Ramos (cell line): Measurements from ENCODE around the gene PTPN3.

Experiments
- in situ Hi-C: fragments of 300-500 bp; cut with MboI; formaldehyde crosslinking; loops from one replicate; pipeline ENCODE4 v1.14.3; 2022; ENCODE audit warnings: low sequenced_read_pairs; ENCODE audit not compliant: unreplicated experiment

Gene PTPN3

DNA sequence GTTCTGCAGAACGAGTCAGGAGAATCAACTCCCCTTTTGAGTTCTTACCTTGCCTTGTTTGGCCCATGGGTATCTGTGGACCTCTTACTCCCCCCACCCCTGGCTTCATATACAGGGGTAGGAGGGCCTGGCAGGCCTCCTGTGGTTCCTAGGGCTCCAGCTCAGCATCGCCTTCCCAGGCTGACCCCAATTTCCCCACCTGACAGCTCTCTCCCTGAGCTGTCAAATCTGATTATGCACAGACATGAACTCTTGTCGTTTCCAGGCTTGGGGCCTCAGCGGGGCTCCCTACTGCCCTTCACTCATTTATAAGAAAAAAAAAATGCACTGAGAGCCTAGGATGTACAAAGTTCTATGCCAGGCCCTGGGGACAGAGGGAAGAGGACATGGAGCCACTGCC is 67.9 kb downstream of the PTPN3 start:
- in situ Hi-C loops, result no loop called here

DNA sequence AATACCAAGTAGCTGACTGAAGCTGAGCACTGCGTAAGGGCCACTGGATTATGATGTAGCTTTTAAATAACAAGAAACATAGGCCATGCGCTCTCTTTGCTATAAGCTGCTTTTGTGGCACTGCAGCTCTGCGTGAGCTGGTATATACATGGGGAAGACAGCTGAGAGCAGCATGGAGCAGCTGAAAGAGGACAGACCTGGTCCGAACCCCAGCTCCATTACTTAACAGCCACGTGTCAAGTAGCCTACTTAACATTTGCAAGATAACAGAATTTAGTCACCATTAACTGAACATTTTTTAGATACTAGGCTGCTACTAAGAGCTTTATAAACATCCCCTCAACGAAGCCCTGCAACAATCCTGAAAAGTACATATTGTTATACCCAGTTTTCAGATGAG is 69.3 kb downstream of the PTPN3 start:
- in situ Hi-C loops, result no loop called here

DNA sequence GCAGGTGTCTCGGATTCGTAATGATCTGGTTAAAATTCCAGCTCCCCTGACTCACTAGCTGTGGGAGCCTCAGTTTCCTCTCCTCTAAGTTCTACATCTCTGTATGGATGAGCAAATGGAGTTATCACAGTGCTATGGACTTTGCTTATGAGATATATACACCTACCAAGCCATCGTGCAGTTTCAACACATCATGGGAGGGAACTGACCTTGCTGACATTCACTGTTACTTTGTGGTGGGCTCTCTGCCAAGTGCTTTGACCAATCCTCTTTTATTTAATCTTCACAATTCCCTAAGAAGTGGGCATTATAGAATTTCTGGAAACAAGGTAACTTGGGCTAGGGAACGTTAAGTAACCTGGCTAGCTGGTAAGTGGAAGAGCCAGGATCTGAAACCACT is 70.2 kb downstream of the PTPN3 start:
- in situ Hi-C loops, result no loop called here

DNA sequence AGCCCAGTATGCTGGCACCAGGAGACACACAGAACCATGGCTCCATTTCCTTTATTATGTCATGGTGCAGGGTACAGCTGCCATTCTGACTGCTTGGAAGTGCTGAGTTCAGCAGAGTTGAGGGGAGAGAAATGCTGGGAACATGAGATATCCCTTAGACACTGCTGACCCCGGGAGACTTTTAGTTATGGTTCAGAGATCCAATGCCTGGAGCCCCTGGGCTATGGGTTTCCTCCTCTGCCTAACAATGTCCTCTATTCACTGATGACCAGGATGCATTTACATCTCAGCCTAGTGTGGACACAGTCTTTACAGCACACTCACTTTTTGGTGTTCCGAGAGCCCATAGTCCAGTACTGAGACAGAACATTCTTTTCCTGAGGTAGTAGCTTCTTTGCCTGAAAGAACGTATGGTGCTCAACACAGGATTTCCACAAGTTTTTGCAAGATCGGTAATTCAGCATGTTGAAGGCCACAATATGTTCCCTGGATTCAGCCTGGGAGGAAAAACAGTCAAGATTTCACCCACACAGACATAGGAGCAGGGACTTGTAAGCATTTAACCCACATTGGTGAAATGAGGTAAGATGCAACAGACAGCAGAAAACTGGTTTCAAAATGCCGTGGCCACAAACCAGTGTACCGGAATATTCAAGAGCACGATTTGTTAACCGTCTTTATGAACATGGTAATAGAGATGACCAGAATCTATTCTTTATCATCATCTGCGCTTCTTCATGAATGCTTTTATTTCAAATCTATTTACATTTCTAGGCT is 71.3 kb downstream of the PTPN3 start:
- in situ Hi-C loops, result no loop called here

DNA sequence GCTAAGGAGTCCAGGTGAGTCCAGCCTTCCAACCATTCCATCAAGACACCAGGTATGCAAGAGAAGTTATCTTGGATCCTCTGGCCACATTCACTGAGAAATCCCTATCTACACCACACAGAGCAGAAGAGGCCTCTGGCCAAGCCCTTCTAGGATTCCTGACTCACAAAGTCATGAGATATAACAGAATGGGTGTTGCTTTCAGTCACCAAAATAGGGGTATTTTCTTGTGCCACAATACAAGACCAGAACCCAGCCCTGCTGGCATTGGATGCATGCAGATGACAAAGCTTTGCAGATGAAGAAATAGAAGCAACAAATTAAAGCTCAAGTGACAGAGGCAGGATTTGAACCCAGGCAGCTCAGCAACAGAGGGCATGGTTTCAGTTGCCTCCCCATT is 73.5 kb downstream of the PTPN3 start:
- in situ Hi-C loops, result no loop called here

DNA sequence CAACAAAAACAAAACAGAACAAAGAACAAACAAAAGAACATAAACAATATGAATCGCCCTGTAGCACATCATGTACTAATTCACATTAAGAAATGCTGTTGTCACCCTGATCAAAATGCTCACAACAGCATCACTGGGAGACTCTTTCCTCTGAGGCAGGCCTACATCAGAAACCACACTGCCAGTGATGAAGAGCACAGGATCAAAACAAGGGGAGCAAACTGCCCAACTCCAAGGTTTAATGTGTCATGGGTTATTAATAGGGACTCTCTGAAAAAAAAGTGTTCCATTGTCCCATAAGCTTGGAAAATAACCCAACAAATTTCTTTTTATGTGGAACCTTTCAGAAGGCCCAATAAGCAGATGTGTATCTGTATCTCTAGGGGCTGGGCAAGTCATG is 74.2 kb downstream of the PTPN3 start:
- in situ Hi-C loops, result no loop called here

DNA sequence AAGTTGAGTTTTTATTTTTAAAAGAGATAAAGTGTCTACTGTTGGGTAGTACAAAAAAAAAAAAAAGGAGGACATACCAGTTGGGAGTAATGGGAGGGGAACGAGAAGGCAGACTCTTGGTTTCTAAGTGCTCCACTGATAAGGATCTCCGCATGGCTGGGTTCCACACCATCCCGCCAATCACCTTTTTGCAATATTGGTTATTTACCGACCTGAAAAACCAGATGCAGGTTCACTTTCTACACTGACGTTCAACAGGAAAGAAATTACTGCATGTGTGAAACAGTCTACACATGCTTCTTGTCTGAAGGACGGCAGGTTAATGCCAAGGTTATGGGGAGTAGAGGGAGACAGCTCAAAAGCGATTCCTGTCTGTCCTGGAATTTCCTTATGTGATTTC is 75.5 kb downstream of the PTPN3 start:
- in situ Hi-C loops, result no loop called here

DNA sequence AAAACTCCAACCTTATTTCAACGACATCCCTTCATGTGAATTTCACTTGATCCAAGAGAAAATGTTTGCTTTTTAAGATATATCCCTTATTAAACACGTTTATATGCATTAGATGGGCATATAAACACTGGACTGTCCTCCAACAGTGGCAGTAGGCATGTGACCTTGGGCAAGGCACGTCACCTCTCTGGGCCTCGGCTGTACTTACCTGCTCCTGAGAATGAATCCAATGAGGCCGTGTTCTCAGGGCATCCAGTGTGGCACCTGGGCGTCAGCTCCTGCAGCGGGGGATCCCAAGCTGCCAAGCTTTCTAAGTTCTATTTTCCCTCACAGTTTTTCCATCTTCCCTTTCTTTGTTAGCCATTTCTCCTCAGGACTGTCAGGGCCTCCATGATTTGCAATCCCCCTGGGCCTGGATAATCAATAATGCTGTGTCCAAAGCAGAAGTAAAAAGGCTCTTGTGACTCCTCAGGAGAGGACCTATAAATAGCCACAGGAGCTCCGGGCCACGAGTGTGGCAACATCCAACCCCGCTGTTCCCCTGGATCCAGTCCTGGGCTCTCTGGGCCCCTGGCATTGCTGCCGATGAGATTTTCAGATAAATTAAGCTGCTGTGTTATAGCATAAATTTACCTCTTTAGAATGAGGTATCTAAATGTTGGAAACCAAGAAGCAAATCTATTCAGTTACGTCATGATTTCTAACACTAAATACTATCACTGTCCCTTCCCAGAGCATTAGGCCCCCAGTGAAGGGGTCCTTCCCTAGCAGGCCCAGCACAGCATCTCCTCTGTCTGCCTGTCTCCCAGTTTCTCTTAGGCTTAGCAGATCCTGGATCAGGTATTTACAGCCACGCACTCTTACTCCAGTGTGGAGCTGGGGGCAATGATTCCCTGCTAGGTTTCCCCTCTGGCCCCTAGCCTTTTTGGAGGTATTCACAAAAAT is 76.8 kb downstream of the PTPN3 start:
- in situ Hi-C loops, result no loop called here

DNA sequence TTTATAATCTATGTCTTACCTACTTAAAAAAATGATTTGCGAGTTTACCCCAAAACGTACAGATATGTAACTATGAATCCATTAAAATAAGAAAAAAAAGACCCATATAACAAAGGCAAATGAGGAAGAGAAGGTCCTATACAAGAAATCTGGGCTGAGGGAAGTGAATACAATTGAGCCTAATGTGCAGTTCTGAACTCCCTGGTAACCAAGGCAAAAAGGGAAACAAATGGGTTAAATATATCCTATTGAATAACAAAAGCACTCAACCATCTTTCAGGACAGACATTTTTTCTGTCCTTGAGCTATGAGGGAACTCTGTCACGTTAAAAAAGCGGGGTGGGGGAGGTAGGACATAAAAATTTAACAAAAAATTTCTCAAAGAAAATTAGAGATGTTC is 78.6 kb downstream of the PTPN3 start:
- in situ Hi-C loops, result no loop called here

DNA sequence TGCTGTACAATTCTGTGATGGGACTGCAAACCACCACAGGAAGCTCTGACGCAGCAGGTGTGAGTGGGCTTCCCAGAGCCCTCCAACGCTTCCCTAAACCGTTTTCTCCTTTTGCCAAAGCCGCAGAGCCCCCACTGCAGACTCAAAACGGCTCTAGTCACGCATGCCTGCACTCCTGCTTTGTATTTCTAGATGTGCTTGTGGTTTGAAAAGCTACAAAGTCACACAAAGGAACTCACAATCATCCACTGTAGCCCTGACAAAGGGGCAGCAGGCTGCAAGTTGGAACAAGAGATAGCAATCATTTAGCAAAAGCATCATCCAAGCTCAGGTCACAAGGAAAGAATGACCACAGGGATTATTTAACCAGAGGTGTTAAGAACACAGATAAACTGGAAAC is 79.3 kb downstream of the PTPN3 start:
- in situ Hi-C loops, result no loop called here

DNA sequence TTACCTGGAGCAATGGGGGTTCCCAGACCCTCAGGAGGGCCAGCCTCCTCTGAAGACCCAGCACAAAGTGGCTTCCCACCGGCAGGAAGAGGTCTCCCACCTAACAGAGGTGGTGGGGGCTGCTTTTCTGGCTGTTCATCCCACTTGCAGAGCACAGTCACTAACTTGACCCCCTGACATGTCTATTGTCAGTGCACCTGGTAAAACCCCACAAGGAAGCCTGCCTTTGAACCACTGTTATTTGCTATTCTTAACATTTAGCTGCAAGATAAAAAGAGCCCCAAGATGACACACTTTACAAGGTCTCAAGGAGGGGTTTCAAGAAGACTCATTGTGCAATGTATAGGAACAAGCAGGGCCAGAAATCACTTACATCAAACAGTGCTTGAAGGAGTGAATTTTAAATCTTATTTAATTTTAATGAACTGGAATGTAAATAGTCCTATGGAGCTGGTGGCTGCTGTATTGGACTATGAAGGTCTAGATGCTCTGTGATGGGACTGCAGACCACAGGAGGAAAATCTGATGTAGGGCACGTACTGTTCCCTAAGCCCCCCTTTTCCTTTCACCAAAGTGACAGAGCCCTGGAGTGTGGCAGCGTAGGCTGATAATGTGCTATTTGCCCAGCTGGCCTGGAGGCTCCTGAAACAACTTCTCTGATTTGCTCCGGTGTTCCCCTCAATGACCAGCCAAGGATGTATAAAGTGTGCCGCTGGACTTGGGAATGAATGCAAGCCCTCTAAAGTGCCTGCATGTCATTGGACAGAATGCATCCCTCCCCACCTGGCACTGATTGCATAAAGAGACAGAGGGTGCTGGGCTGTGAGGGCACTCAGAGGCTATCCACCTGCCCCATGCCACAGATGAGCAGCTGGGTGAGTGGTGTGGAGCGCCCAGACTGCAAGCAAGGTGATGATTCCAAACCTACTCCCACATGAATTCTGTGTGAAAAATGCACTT is 80.2 kb downstream of the PTPN3 start:
- in situ Hi-C loops, result no loop called here

DNA sequence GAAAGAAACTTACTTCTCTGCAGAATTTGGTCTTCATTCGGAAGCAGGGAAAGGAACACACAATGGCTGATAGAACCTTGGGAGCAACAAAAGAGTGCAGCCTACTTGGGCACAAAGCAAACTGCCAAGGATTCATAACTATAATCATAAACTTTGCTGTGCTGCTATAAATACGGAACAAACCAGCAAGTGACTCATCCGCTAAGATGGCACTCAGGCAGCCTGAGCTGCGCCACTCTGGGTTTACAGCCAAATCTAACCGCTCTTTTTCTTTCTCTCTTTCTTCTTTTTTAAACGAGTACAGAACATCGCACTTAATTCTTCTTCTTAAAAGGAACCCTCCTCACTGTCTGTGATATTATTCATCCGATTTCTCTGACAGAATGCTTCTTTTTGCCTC is 81.1 kb downstream of the PTPN3 start:
- in situ Hi-C loops, result no loop called here

DNA sequence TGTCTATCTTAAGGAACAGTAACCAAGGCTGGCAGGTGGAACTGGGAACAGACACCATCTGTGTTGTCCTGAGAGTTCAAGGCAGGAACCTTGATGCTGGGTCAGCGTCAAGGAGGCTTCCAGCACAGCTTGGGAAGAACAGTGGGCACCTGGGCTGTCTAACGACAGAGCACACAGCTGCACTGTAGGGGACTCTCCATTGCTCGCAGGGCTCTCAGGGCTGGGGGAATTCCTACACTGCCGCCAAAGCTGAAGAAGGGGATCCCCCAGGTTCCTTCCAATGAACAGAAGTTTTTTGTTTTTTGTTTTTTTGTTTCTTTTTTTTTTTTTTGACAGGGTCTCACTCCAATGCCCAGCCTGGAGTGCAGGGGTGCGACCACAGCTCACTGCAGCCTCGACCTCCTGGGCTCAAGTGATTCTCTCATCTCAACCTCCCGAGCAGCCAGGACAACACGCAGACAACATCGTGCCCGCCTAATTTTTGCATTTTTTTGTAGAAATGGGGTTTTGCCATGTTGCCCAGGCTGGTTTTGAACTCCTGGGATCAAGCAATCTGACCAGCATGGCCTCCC is 81.9 kb downstream of the PTPN3 start:
- in situ Hi-C loops, result no loop called here

DNA sequence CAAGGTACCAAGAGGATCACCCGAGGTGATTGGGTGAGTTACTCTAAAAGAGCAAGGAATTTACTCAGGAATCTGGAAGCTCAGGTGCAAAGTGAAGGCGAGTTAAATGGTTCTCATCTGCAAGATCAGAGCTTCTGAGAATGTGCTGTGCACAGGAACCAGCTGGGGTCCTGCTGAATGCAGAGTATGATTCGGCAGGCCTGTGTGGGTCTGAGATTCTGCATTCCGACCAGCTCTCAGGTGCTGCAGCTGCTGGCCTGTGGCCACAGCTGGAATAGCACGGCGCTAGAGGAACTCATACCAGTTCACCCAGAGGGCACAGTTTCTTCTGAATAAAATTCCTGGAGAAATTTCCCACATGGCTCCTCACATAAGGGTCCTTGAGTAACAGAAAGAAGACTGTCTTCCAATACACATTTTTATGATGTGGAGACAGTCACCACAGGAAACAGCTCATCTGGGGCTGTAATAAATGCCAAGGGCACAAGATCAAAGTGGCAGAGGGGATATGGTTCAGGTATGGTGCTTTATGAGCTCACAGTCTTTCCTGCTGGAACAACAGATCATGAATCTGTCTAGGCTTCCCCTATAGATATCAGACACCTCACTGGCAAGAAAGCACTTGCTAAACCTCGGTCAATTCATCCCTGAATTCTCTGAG is 83.9 kb downstream of the PTPN3 start:
- in situ Hi-C loops, result no loop called here

DNA sequence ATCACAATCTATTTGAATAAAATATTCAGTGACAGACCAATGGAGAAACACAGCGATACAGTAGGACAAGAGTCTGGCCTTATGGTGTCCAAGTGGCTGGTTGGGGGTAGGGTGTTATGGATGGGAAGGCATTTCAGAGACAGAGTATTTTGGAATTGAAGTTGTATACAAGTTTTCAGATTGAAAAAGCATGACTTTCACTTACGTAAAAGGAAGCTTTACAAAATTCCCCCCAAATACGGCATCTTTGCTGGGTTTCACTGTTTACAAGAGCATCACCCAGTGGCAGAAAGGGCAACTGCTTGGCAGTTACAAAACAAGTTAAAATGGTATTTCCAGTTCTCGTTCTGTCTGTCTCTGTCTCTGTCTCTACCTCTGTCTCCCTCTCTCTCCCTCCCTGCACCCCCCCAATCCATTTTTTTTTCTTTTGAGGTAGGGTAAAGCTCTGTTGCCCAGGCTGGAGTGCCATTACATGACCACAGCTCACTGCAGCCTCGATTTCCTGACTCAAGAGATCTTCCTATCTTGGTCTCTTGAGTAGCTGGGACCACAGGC is 86.2 kb downstream of the PTPN3 start:
- in situ Hi-C loops, result no loop called here

DNA sequence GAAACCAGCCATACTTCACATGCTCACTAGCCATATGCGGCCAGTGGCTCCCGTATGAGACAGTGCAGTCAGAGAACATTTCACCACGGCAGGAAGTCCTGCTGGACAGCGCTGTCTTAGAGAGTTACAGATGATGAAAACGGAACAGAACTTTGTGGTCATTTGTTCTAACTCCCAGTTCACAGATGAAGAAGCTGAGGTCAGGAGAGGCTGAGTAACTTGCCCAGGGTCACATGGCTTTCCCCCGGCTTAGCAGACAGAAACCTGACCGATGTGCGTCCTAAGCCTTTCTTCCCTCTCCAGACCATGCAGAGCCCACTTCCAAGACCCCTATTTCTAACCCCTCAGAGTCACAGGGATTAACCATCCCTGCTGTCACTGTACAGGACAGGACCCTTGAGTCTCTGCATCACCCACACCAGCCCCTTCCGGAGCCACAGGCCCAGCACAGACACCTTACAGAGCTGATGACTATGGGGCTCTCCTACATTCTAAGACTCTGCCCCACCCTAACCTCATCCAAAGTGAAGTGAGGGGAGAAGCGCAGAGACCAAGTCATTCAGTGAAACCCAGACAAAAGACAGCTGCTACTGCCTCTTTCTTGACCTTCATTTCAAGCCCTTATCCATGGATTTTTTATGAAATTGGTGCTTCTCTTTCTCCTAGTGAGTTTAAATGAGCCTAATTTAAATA is 86.9 kb downstream of the PTPN3 start:
- in situ Hi-C loops, result no loop called here

DNA sequence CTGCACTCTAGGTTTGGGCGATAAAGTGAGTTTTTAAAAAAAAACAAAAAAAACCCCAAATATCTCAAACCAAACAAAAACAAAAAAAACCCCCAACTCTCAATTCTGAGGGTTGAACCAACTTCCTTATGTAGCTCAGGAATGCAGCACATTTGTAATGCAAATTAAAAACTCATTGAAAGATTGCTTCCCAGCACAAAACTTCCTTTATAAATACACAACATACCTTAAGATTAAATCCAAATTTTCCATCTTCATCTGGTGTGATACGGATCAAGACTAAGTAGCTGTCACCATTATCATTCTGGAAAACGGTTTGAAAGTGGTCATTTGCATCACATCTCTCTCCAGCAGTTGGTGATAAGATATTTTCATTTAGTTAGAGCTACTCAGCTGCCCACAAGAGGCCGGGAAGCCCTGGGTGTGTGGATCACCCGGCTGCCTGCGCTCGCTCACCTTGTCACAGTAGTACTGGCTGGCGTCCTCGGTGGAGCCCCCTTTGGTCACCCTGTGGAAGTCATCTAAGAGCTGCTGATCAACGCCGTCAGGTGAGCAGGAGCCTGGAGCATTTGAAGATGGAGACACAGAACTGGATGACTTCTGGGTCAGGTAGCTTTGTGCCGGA is 88.2 kb downstream of the PTPN3 start:
- in situ Hi-C loops, result no loop called here

DNA sequence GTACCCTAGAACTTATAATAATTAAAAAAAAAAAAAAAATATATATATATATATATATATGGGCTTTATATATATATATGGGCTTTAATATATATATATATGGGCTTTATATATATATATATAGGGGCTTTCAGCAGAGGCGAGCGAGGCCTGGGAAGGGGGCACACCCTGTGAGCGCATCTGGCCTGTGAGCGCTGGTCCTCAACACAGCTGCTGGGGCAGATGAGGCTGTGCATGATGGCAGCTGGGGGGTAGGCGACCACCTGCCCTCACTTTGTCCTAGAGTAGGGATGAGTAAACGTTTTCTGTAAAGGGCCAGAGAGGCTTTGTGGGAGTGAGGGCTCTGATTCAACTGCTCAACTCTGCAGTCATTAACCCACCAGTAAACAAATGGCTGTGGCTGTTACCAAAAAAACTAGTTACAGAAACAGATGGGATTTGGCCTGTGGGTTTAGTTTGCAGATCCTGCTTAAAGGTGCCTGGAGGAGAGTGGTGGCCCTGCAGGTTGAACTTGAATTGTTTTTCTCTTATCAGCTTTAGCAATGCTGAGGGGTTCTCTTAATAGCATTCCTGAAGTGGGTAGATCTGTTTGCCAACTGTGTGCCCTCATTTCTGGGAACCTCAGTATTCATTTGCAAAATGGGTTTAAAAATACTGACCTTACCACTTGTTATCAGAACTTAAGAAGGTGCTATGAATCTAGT is 89.2 kb downstream of the PTPN3 start:
- in situ Hi-C loops, result no loop called here
